HG03135 (cell line): ENCODE data around the gene SCYGR2.
"Not testable (repeated sequence)": the region's sequence is repeated elsewhere in the genome, so short reads cannot be mapped to it uniquely, and the experiment has no call there.

ENCODE experiments used
- ATAC-seq: cut with Tn5 transposase; IDR thresholded peaks from one replicate; pipeline ENCODE4 v1.9.1; 2021; ENCODE audit warnings: mild to moderate bottlenecking, moderate library complexity; ENCODE audit not compliant: unreplicated experiment

The SCYGR2 gene, protein sequence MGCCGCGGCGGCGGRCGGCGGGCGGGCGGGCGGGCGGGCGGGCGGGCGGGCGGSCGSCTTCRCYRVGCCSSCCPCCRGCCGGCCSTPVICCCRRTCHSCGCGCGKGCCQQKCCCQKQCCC

DNA sequence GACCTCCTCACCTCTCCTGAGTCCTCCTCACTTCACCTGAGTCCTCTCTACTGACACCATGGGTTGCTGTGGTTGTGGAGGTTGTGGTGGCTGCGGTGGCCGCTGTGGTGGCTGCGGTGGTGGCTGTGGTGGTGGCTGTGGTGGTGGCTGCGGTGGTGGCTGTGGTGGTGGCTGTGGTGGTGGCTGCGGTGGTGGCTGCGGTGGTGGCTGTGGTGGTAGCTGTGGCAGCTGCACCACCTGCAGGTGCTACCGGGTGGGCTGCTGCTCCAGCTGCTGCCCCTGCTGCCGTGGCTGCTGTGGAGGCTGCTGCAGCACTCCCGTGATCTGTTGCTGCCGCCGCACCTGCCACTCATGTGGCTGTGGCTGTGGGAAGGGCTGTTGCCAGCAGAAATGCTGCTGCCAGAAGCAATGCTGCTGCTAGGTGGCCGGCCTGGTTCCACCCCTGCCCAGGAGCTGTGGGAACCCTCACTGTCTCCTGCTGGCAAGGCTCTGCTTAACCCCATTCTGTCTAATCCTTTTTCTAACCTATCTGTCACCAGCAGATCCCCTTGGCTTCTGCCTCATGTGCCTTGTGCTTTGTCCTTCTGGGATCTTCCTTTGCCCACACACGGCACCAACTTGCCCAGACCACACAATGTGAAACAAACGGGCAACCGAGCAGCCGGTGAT, at the start of gene SCYGR2:
Gene SCYGR2, plus strand, starts transcription at position 59 of the 669 bp plus-strand sequence. Its CDS starts 0 bp downstream, at position 59.
- ATAC-seq: not testable (repeated sequence)

DNA sequence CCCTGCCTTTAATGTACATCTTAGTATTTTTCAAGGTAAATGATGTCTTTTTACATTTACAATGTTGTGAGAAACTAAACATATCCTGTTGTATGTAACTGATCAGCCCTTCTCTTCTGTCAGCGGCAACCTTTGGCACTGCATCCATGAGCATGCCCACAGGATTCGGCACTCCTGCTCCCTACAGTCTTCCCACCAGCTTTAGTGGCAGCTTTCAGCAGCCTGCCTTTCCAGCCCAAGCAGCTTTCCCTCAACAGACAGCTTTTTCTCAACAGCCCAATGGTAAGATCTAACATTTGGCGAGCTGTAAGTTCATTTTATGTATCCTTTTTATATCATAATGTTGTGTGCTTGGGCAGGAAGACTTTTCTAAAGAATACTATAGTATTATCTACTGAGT, 46.9 kb upstream of the SCYGR2 start:
- ATAC-seq: no peak

DNA sequence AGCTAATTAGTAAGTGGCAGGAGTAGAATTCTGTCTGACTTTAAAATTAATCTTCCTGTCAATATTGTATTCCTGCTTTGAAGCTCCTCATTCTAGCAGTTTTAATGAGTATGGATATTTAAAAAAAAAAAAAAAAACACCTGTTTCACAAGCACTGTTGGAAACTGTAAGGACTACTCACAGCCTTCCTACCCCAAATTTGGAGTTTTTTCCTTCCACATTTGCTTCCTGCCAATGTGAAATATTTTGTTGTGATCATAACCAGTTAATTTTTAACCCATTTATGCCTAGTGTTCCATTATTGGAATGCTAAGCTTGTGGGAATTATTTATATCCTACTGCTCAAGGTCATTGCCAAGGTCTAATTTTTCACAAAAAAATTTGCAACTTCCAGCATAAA, 36.1 kb upstream of the SCYGR2 start:
- ATAC-seq: no peak

DNA sequence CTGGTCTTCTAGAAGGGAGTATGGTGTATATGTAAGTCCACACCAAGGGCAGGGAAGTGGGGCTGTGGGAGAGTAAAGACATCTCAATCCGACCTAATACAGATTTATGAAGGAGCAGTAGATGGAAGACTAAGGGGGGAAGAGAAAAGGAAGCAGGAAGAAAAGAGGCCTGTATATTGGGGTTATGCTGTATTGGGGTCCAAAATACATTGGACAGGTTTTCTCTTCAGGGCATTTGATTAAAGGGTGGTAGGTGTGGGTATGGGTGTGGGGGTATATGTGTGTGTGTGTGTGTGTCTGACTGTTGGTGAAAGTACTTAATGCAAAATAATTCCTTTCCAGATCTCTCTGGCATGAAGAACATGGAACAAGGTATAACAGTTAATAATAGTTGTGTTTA, 33.6 kb upstream of the SCYGR2 start:
- ATAC-seq: no peak

DNA sequence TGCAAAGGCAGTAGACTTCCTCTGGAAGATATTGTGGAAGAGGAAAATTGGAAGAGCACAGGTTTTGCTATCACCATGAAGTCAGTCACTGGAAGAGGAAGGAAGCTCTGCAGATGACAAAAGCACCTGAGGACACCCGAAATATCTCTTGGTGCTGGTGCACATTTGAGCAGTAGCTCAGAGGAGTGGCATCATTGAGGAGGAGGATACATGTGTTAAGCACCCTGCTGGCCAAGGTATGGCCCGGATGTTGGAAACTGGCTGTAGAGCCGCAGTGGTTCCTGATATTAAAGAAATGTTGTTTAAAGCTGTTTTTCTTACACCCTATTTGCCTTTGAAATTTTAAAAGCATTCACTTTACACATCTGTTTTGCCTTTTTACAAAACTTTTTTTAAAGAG, 32.7 kb upstream of the SCYGR2 start:
- ATAC-seq: no peak

DNA sequence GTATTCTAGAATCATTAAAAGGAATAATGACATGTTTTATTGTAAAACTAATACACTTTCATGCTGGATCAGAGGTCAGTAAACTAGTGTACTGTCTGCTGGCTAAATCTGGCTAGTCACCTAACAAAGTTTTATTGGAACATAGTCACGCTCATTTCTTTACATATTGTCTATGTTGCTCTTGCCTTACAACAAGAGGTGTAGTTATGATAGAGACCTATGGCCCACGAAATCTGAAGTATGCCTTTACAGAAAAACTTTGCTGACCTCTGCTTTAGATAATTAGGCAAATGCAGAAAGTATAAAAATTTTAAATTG, 29.9 kb upstream of the SCYGR2 start:
- no peak for ATAC-seq

DNA sequence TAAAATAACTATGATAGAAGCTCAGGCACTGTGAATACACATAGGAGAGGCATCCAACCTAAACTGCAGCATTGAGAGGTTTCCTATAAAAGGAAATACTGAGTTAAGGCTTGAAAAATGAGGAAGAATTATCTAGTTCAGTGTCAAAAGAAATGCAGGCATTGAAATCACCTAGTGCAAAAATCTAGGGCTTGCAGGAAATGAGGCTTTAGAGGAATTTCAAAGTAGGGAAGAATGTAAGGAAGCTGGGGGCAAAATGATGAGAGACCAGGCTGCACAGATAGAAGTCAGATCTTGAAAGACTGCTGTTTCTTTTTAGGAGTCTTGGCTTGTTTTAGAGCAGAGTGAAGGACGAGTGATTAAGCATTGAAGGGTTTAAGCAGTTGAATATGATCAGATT, 28.1 kb upstream of the SCYGR2 start:
- no peak for ATAC-seq

DNA sequence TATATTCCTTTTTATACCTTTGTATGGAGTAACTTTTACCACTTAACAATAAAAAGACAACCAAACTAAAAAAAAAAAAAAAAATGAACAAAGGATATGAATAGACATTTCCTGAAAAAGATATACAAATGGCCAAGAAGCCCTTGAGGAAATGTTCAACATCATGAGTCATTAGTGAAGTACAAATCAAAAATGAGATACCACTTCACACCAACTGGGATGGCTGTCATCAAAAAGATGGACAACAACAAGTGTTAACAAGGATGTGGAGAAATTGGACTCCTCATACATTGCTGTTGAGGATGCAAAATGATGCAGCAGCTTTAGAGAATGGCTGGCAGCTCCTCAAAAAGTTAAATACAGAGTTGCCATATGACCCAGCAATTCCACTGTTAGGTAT, 22.6 kb upstream of the SCYGR2 start:
- no peak for ATAC-seq

DNA sequence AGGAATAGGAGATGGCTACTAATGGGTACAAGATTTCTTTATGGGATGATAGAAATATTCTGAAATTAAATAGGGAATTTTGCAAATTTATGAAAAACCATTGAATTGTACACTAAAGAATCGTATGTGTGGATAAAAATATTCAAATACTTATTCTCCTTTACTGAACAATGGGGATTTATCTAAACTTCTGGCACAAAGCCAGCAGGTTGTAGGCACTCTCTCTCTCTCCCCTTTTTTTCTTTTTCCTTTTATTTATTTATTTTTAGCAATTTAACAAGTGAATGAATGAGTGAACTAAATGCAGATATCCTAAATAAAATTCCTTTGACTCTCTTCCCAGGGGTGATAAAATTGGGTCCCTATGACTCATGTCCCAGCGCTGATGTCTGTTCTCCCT, 21.9 kb upstream of the SCYGR2 start:
- ATAC-seq: no peak

DNA sequence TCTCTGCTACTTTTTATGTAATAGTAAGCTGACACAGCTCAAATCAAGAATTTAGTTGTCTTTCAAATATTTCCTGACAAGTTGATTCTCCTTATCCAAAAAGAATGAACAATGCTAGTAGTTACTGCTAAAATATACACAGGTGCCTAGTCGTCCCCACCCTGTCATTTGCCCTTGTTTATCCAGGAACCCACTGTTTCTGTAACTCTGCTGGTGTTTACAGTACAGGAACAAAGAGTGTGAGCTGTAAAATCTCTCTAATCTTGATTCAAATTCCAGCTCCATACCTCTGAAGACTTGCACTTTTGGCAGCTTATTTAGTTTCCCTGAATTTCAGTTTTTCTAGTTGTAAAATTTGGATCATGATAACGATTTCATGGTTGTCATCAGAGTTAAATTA, 21.1 kb upstream of the SCYGR2 start:
- ATAC-seq: no peak

DNA sequence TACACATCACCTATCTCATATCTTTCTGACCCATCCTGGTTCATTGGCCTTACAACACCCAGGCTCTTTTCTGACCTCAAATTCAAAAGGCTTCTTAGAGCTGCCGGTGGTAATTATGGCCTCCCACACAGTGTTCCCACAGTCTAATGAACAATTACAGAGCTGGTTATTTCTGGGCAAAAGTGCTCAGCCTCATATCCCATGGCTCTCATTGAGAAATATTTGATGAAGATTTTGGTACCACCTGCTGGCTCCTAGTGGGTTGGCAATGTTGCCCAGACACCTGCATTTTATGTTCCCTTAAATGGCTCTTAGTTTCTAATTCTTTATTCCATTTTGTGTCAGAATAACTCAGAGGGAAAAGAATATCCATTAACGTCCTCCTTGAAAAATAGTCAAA, 20.1 kb upstream of the SCYGR2 start:
- ATAC-seq: no peak

DNA sequence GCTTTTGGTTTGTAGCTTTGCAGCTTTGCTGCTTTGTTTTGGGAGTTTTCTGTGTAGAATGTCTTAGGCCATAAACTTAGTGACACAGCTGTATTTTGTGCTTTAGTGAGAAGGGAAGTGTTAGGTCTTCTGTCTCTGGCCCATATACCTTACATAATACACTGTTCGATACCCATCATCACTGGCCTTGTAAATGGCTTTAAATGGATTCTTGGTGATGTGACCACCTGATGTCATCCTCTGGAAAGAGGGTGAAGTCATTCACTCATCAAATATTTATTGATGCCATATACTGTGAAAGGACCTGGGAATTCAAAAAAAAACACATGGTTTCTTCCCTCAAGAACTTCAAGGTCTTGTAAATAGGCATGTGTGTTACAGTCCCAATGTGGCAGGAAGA, 18.9 kb upstream of the SCYGR2 start:
- no peak for ATAC-seq

DNA sequence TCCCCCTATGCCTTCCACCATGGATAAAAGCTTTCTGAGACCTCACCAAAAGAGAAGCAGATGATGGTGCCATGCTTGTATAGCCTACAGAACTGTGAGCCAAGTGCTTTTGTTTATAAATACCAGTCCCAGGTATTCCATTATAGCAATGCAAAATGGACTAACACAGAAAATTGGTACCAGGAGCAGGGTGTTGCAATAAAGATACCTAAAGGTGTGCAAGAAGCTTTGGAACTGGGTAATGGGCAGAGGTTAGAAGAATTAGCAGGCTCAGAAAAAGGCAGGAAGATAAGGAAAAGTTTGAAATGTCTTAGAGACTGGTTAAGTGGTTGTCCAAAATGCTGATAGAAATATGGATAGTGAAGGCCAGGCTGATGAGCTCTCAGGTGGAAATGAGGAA, 16.3 kb upstream of the SCYGR2 start:
- ATAC-seq: no peak

DNA sequence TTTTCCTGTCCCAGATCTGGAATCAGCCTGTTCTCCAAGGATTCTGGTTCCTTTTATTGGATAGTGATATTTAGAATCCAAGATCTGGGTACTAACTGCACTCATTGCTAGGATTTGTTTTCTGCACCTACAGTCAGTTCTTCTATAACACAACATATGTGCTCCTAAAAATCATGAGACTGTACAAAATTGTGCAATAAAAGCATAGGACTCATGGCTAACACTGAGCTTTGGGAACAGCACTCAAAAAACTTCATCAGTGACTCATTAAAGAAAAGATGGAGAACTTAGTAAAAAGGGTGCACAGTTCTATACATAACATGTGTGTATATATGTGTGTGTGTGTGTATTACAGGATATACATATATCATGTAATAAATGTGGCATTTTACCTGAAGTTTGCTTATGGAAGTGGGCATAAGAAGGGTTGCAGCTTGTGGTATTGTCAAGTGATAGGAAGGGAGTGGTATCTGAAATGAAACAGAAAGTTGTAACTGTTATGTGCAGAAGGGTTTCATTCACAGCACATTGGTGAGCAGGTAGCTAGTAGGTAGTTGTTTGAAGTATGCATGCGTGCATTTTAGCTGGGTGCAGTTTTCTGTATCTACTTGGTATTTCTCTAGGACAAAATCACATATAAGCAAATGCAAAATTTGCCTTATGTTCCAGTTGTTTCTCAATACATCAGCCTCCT, 5.9 kb upstream of the SCYGR2 start:
- no peak for ATAC-seq

DNA sequence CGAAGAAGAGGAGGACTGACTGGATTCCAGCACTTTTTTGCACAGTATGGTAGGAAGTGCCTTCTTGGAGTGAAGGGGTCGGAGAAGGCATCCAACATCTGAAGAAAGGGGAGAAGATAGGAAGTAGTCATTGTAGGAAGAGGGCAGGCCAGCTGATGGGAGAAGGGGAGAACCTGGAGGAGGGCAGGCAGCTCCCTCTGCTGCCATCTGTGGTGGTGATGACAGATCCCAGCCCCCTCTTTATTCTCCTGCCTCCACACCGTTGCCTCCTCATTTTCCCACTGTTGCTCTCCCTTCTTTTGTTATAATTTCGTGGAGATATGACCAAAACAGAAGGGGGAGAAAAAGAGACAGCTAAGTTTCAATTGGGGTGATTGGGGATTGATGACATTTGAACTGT, 2.9 kb upstream of the SCYGR2 start:
- ATAC-seq: no peak

DNA sequence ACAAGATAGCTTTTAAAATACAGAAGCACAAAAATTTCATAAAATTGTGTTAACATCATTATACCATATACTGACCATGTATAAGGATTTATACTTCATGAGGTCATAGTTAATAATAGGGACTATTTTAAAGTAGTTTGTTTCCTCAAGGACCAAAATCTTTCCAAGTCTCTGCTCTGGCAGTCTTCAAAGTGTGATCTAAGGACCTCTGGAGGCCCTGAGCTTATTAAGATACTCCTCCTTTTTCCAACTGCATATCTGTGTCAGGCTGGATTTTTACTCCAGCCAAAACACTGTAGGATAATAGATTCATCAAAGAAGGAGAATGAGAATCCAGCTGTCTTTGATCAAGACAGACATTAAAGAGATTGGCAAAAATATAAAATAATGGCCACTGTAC, 1.7 kb upstream of the SCYGR2 start:
- ATAC-seq: no peak

DNA sequence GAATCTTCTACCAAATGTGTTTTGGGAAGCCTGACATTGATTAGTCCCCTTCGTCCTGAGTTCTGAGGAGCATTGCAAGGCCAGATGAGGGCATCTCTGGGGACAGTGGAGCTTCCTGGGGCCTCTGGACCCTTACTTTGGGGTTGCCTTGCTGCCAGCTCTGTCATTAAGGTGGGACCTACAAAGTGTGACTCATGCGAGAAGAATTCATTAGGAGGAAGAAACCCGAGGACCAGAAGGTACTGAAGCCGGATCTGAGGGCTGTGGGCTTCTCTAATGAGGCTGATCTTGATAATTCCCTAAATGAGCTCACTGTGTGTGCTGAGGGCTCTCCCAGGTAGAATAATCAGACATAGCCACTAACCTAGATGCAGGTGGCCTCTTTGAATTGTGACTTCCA, 695 bp upstream of the SCYGR2 start:
- ATAC-seq: no peak

DNA sequence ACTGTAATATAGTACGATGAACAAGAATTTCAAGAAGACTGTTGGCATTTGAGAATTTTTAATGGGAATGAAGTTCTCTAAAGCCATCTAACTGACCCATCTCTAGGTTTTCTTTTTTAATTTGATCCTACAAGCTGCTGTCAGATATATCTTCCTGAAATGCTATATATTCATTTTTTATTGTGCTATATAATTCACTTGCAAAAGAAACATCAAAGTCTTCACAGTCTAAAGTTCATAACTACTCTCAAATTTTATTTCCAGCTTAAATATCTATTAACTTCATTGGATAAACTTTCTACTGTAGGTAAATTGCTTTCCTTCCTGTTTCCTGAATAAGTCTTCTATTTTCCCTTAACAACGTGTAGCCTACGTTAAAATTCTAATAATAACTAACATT, 3.7 kb downstream of the SCYGR2 start:
- no peak for ATAC-seq

DNA sequence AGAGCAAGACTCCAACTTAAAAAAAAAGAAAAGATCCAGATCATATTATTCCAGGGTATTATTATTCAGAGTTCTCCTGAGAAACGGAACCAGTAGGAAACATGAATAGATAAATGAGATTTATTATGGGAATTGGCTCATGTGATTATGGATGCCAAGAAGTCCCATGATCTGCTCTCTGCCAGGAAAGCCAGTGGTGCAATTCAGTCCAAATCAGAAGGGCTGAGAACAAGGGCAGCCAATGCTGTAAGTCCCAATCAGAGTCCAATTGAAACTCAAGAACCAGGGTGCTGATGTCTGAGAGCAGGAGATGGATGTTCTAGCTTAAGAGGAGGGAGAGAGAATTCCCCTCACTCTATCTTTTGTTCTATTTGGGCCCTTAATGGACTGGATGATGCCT, 7.8 kb downstream of the SCYGR2 start:
- ATAC-seq: no peak

DNA sequence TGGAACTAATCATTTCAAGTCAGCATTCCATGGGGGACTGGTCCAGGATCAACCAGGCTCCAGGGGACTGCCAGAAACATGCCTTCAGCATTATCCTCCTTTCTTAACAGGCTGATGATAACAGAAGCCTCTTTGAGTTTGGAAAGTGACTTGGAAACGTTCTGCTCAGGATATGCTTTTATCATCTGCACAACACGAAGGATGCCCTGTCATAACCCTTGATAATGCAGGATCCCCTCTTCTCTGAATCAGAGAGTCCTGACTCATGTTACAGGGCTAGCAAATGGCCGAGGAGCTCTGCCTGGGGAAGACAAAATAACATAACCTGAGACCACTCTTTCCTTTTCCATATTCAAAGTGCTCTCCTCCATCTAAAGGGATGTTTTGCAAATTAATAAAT, 9.2 kb downstream of the SCYGR2 start:
- no peak for ATAC-seq

DNA sequence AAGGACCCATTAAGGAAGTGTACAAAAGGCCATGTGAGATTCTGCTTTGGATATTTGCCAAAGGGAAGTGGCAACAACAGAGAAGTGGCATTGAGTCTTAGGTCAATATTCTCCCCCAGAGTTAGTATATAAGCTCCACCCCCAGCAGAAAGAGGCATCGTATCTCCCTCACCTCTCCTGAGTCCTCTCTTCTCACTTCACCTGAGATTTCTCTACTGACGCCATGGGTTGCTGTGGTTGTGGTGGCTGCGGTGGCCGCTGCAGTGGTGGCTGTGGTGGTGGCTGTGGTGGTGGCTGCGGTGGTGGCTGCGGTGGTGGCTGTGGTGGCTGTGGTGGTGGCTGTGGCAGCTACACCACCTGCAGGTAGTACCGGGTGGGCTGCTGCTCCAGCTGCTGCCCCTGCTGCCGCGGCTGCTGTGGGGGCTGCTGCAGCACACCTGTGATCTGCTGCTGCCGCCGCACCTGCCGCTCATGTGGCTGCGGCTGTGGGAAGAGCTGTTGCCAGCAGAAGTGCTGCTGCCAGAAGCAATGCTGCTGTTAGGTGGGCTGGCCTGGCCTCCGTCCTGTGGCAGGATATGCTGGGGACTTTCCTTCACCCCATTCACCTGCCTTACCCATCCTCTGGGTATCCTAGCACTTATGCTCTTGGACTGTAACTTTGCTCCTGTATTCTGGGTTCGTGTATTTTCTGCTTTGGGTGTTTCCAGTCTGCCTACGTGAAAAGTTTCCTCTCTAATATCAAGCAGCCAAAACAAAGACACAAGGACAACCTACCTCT, 10.1 kb downstream of the SCYGR2 start:
- no peak for ATAC-seq

DNA sequence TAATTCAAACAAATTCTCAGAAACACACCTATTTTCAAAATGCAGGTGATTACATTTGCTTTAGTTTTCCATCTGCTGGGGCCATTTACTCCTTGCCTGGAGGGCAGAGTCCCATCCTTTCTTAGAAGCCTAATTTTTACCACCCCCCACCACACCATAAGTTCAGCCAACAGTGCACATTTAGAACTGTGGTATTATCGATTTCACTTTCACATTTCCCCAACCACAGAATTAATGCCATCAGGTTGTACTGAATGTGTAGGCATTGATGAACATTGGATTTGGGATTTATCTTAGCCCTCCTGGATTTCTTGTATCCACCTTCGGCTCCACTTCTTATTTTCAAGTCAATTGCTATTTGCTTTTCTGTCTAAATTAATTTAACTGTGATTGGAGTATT, 11.4 kb downstream of the SCYGR2 start:
- no peak for ATAC-seq
